Osteocyte (in vitro differentiated cells): ENCODE data around the gene THSD7A. TPM values are rescaled to one million over a fixed set of nuclear protein-coding genes. Genes with fewer than 3 reads are reported as not detected.

Experiments used
- DNase-seq: peaks from one replicate; pipeline ENCODE4 v3.0.0; 2021; ENCODE audit warnings: mixed read lengths; ENCODE audit not compliant: unreplicated experiment; ENCODE audit errors: extremely low spot score
- H3K27ac Mint-ChIP-seq: one replicate; pipeline ENCODE4 v1.8.0; 2021; ENCODE audit warnings: mild to moderate bottlenecking, mixed read lengths; ENCODE audit not compliant: unreplicated experiment
- H3K27me3 Mint-ChIP-seq: one replicate; pipeline ENCODE4 v1.8.0; 2021; ENCODE audit warnings: mixed read lengths; ENCODE audit not compliant: unreplicated experiment
- H3K36me3 Mint-ChIP-seq: one replicate; pipeline ENCODE4 v1.8.0; 2021; ENCODE audit warnings: mixed read lengths; ENCODE audit not compliant: unreplicated experiment
- H3K4me1 Mint-ChIP-seq: one replicate; pipeline ENCODE4 v1.8.0; 2021; ENCODE audit warnings: mixed read lengths; ENCODE audit not compliant: unreplicated experiment
- H3K4me3 Mint-ChIP-seq: one replicate; pipeline ENCODE4 v1.8.0; 2021; ENCODE audit warnings: mild to moderate bottlenecking, moderate library complexity, mixed read lengths; ENCODE audit not compliant: unreplicated experiment
- H3K9me3 Mint-ChIP-seq: one replicate; pipeline ENCODE4 v1.8.0; 2021; ENCODE audit warnings: mixed read lengths; ENCODE audit not compliant: unreplicated experiment
- CTCF ChIP-seq: fragments of 200-600 bp; sonication (generic); IDR thresholded peaks from 2 replicates; pipeline ENCODE4 v1.5.0; 2021; ENCODE audit warnings: antibody characterized with exemption, mild to moderate bottlenecking, moderate library complexity
- total RNA-seq: library from RNA; stranded (reverse); gene quantifications from 2 replicates; pipeline ENCODE4 v1.2.1, GENCODE V29; 2021

The THSD7A gene
- total RNA-seq, 1 donor from 2014 or later = 2.0 TPM

- DNase-seq = no peak
- Mint-ChIP-seq H3K27me3 (peaks cover 10% of the 10 kb centered on the region), H3K4me1 (no peaks in the 10 kb centered on the region), H3K4me3 (no peak overlapping the region), H3K27ac (no peak overlapping the region), H3K36me3 (no peaks in the 10 kb centered on the region), H3K9me3 (no peaks in the 10 kb centered on the region)
- TF ChIP-seq CTCF = no peak
Measured at GRCh38 chr7:11517853-11518252, 314.1 kb downstream of the THSD7A start.

- no peaks in the 10 kb centered on the region for H3K9me3 Mint-ChIP-seq
- no peak for TF ChIP-seq CTCF
- H3K36me3 Mint-ChIP-seq = no peaks in the 10 kb centered on the region
- no peaks in the 10 kb centered on the region for H3K4me1 Mint-ChIP-seq
- no peak overlapping the region for H3K4me3 Mint-ChIP-seq
- H3K27ac Mint-ChIP-seq = no peak overlapping the region
- DNase-seq = no peak
- peaks cover 10% of the 10 kb centered on the region for H3K27me3 Mint-ChIP-seq
Measured at GRCh38 chr7:11516328-11516727, 315.7 kb downstream of the THSD7A start.

DNA sequence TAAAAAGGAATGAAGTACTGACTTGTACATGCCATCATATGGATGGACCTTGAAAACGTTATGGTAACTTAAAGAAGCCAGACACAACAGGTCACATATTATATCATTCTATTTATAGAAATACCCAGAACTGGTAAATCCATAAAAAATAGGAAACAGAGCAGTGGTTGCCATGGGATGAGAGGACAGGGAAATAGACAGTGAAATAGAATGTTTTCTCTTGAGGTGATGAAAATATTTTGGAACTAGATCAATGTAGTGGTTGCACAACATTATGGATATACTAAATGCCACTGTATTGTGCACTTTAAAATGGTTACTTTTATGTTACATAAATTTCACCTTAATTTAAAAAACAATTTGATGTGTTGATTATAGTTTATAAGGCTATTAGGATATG lies 318.5 kb downstream of the THSD7A start:
- no peak for TF ChIP-seq CTCF
- Mint-ChIP-seq H3K27me3 (peaks cover 8% of the 10 kb centered on the region), H3K36me3 (no peaks in the 10 kb centered on the region), H3K4me1 (no peaks in the 10 kb centered on the region), H3K27ac (no peak overlapping the region), H3K9me3 (no peaks in the 10 kb centered on the region), H3K4me3 (no peak overlapping the region)
- DNase-seq = no peak

- H3K4me1 Mint-ChIP-seq = no peaks in the 10 kb centered on the region
- H3K27me3 Mint-ChIP-seq = no peaks in the 10 kb centered on the region
- no peak for TF ChIP-seq CTCF
- H3K4me3 Mint-ChIP-seq = no peak overlapping the region
- H3K9me3 Mint-ChIP-seq = no peaks in the 10 kb centered on the region
- no peak overlapping the region for H3K27ac Mint-ChIP-seq
- no peaks in the 10 kb centered on the region for H3K36me3 Mint-ChIP-seq
- DNase-seq = no peak
Measured at GRCh38 chr7:11507929-11508328, 324.1 kb downstream of the THSD7A start.

- TF ChIP-seq CTCF = no peak
- no peak for DNase-seq
- Mint-ChIP-seq H3K27me3 (no peaks in the 10 kb centered on the region), H3K9me3 (peaks cover 14% of the 10 kb centered on the region), H3K4me1 (no peaks in the 10 kb centered on the region), H3K4me3 (no peak overlapping the region), H3K36me3 (no peaks in the 10 kb centered on the region), H3K27ac (no peak overlapping the region)
Measured at GRCh38 chr7:11506417-11506816, 325.6 kb downstream of the THSD7A start.
